ENCODE results near the gene TULP1. TPM values are rescaled to one million over a fixed set of nuclear protein-coding genes. Genes with fewer than 3 reads are reported as not detected.
A peak's percentile ranks its signal among the peaks of the same experiment; 100 is the strongest.

TULP1 gene
- polyA plus RNA-seq, 12 donors, result 0.66 to 5.8 (median 1.4) TPM; not detected in 2

GRCh38 chr6:35496841-35497570 is 15.7 kb downstream of the TULP1 start, which contains the start of gene TEAD3:
Gene TEAD3 (minus strand): TSS chr6:35497079.
- DNase-seq, result no peak

GRCh38 chr6:35496036-35496840 is 16.5 kb downstream of the TULP1 start:
- DNase-seq, result no peak

DNA sequence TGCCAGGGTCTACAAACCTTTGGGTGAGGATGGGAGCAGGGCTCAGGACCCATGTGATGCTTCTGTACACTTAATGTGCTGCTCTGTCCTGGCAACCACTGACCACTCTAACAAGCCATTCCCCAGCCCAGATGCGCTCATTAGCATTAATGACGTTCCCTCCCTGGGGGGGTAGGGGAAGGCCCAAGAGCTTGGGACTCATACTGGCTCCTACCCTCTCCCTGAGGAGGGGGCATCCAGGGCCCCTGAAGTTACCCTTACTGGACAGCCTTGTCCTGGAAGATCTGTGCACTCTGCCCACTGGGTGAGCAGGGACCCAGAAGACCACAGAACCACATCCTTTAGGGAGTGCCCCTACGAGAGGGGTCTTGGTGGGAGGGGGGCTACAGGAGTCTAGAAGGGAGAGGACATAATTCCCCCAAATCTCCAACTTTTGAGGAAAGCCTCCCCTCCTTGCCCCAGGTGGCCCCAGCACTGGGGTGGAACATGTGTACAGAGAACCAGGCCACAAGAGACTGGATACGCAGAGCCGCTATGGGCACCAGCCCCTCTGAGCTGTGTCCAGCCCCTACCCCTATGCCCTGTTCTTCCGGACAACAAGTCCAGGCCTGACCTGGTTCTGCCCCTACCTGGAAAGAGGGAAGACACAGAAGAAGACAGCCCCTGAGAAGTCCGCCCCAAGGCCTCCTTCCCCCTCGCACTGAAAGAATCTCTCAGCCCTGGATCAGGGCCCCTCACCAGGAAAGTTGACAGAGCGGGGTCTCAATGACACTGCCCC is 17.2 kb downstream of the TULP1 start:
- DNase-seq, result no peak

- DNase-seq, result no peak
Observed at GRCh38 chr6:35494161-35494563, 18.5 kb downstream of the TULP1 start.

DNA sequence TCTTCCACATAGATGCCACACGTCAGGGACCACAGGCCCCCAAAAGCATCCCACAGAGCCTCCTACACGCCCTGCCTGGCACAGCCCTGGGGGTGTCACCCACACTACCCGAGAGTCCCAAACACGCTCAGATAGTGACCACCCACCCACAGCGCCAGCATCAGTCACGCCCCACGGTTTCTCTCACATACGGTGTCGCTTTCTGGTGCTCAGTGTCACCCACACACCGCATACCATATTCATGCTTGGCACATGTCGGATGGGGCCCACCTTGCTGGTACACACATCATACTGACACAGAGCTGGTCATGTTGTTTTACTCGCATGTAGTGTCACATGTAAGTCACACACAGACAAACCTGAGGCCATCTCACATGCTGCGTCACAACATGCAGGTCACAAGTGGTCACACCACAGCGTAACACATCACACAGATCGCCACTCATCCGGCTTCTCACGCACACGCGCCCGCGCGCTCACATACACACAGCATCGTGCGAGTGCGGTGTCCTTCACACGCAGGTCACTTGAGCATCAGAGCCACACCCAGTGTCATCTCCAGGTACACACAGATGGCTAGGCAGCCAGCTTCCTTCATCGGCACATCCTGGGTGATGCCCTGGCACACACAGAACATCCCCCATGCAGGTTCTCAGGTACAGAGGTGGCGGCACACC is 19.3 kb downstream of the TULP1 start:
- no peak for DNase-seq

DNA sequence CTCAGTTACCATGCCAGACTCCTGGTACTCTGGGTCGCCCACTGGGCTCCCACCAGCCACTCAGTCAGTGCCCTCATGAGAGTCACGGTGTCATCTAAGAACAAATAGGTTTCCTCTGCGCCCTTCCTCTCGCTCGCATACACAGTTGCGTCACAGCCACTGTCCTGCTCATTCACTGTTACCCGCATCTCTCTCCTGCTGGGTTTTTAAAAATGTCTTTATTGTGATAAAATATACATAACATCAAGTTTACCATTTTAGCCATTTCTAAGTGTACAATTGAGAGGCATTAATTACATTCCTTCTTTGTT is 19.8 kb downstream of the TULP1 start:
- no peak for DNase-seq

DNA sequence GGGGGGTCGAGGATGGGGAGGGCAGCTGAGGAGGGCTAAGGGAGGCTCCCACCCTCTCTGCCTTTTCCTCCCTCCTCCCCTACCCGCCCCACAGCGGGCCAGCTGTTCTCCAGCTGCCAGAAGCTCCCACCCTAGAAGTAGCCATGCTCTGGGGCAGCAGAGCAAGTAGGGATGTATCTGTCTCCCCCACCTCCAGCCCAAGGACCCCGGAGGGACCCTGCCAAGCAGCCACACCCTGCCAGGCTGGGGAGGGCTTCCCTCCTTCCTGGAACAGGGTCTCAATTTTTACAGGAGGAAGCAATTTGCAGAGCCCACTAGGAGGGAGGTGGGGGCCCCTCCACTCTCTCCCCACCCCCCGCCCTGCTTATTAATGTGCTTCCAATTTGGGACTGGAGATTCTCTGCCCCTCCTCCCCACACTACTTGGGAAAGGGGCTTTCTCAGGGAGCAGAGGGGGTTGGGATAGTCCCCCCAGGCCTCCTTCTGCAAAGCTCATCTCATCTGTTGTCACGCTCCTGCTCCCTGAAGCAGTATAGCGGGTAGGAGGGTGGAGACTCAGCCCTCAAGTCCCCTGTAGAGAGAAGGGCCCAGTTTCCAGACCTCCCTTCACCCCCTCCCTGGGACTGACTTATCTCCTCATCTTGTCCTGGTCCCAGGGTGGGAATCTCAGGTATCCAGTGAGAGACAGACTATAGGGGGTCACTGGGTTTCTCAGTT is 20.3 kb downstream of the TULP1 start:
- no peak for DNase-seq

GRCh38 chr6:35491558-35492257 is 21.0 kb downstream of the TULP1 start:
- no peak for DNase-seq

DNA sequence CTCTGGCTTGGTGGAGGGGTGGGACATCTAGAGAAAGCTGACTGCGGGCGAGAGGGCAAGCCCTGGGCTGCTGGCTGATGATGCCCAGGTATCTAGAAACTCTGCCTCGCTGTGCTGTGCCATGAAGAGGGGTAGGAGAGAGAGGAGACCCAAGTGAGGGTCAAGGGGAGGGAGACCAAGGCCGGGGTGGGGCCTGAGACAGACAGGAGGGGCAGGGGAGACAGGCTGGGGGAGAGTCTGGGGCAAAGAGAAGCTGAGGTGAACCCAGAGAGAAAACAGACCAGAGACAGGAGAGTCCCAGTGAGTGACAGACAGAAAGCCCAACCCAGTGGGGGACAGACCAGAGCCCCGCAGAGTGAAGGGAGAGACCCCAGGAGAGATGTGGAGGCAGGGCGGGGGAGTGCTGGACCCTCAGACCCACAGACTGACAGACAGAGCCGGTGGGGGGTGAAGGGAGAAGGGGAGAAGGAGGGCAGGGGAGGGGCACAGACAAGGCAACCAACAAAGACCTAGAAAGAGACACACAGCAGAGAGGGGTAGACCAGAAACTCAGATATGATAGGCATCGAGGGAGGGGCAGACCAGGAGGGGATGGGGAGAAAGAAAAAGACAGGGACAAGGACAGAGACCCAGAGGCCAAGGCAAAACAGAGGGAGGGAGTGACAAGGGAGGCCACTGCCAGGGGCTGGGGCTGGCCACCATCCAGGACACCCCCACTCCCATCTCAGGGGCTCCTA is 21.7 kb downstream of the TULP1 start:
- no peak for DNase-seq

DNA sequence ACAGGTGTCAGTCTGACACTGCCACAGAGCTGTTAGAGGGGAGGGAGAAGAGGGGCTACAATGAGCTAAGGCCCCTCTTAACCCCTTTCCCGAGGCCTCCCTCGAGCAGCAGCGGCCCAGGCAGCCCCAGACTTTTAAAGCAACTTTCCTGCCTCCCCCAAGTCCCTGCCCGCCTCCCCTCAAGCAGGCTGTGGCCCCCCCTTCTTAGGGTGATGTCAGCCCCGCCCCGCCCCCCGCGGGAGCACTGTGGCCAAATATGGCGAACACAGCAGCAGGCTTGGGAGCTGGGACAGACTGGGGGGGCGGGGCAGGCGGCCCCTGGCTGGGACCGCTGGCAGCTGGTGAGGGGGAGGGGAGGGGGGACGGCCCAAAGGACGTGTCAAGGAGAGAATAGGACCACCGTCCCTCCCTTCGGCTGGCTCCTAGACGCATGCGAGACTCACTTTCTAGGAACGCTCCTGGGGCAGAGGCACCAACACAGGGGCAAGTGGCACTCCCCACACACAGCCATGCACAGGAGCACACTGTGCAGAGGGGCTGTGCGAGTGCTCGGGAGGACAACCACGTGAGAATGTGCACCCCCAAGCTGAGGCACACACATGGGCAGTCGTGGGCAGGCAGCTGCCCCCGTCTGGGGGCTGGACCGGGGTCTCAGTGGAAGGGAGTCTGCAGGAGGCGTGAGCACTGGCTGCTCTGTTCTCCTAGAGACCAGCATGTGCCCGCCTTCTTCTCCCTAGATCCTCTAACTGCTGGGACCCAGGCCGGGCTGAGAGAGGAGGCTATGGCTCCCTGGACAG is 22.5 kb downstream of the TULP1 start:
- peak; percentile 73 for DNase-seq

- no peak for DNase-seq
Observed at GRCh38 chr6:35489066-35489465, 23.6 kb downstream of the TULP1 start.

- DNase-seq, result no peak
Observed at GRCh38 chr6:35488517-35488862, 24.2 kb downstream of the TULP1 start.

GRCh38 chr6:35487658-35488516 is 24.8 kb downstream of the TULP1 start:
- DNase-seq, result no peak

DNA sequence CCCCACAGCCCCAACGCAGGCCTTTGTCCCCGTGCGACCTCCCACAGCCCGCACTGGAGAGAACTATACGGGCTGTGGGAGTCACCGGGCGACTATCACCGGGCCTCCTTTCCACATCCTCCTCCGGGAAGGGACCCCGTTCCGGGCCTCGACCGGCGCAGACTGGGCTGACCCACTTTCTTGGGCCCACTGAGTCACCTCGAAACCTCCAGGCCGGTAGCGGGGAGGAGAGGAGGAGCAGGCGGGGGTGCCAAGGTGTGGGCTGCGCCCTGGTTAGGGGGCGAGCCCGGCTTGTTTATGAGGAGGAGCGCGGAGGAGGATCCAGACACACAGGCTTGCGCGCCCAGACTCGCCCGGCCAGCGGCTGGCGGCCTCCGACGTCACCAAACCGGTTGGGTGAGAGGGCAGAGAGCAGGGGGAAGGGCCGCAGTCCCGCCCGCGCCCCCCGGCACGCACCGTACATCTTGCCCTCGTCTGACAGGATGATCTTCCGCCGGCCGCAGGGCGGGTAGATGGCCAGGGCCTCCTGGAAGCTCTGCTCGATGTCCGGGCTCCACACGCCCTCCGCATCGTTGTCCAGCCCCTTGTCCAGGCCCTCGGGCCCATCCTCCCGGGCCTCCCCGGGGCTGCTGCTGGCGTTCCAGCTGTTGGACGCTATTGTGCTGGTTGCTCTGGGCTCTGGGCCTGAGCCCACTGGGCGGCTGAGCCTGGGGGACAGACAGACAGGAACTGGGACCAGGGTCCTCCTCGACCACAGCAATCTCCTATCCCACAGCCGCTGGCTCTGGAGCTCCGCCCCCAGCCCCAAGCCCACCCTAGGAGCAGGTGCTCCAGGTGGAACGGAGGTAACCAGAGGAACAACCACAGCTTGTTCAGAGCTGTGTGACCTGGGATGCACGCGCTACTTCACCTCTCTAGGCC is 26.4 kb downstream of the TULP1 start:
- no peak for DNase-seq

DNA sequence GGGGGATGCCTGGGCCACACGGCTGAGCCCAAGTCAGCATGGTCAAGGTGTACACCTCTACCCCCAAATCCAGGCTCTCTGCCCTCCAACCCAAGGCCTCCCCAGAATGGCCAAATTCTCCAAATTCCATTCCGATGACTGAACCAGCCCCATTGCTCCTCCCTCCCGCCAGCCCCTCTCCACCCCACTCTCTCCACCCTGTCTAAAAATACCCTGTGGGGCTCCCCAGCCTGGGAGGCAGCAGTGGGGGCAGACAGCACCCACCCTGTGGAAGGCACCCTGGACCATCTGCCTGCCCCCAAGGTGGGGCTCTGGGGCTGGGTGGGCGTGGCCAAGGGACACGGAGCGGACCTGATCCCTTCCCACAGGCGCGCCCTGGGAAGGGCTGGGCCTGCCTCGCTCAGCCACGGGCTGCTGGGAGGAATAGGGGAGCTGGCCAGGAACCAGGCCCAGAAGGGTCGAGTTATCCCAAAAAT is 27.3 kb downstream of the TULP1 start:
- no peak for DNase-seq

DNA sequence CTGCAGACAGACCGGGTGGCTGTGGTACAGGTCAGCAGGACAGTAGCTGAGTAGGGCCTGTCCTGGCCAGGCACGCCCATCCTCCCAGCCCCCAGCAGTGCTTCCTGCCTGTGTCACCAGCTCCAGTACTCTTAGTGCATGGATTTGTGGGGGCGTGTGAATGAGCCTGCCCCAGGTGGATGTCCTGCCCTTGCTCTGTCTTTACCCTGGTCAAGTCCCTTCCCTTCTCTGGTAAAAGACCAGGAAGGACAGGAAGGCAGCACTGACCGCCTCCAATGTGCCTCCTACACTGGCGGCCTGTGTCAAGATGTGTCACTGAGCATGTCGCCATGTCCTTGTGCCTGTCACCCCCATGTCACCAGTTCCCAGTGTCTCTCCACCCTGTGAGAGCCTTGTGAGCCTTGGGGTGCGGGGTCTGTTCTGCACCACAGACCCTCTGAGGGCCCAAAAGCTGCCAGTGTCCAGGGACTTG is 27.7 kb downstream of the TULP1 start:
- no peak for DNase-seq

All from muscle of arm (tissue), 12 donors.